ENCODE data around the gene UNC5C.

The UNC5C gene
- 0 reads per million in 3 experiments for total RNA-seq

- no peak for DNase-seq
Observed at GRCh38 chr4:95548738-95549245, at the start of gene UNC5C. Gene UNC5C (minus strand): TSS chr4:95548973.

DNA sequence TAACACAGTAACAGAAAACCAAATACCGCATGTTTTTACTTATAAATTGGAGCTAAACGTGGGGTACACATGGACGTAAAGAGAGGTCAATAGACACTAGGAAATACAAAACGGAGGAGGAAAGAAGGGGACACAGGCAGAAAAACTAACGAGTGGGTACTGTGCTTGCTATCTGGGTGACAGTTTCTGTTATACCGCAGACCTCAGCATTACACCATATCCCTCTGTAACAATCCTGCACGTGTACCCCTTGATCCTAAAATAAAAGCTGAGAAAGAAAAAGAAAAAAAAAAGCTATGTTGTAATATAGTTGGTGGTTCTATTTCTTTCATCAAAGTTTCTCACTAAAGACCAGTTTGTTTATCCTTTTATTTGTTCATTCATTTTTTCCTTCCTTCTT, 47.9 kb upstream of the UNC5C start:
- DNase-seq, result no peak

DNA sequence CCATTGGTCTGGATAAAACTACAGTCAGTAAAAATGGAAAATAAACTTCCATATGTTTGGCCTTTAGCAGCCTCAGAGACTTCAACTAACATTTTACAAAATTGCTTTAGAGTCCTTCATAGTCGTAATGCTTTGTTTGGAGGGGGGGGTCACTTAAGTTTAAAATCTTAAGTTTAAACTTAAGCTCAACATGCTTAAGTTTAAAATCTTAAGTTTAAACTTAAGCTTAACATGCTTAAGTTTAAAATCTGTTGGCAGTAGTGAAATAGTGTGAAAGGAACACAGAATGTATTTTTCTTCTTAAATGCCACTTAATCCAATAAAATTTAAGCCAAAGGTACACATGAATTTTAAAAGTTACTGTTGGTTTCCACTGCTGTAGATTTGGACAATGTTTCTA, 45.9 kb upstream of the UNC5C start:
- no peak for DNase-seq

DNA sequence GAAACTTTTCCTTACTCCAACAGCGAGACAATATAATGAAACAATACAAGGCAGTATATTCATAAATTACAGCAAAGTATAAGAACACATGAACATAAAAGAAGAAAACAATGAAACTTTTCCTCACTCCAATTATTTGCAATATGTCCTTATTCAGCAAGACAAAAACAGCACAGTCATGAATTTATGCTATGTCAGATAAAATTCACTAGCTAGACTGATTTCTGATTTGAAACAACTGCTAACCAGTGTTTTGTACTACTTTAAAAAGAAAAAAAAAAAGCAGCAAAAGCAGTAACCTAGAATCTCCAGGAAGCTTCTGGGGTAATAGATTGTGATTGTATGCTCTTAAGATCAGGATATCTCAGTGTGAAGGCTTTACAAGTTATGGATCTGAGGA, 45.2 kb upstream of the UNC5C start:
- DNase-seq, result no peak

- DNase-seq, result no peak
Observed at GRCh38 chr4:95591278-95591677, 42.5 kb upstream of the UNC5C start.

DNA sequence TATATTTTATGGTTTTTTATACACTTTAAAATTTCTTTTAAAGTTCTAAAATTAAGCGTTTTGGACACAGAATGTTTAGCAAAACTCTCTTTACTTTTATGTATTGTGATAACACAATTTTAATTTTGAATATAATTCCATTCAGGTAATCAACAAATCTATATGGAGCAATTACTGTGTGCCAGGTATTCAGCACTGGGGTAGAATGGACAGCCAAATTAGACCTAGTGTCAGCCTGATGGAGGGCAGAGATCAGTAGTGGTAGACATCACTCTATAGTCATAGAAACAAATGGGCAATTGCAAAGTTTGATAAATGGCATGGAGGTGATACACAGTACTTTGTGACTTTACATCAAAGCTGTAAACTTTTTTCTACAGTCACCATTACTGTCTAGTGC, 41.8 kb upstream of the UNC5C start:
- no peak for DNase-seq

DNA sequence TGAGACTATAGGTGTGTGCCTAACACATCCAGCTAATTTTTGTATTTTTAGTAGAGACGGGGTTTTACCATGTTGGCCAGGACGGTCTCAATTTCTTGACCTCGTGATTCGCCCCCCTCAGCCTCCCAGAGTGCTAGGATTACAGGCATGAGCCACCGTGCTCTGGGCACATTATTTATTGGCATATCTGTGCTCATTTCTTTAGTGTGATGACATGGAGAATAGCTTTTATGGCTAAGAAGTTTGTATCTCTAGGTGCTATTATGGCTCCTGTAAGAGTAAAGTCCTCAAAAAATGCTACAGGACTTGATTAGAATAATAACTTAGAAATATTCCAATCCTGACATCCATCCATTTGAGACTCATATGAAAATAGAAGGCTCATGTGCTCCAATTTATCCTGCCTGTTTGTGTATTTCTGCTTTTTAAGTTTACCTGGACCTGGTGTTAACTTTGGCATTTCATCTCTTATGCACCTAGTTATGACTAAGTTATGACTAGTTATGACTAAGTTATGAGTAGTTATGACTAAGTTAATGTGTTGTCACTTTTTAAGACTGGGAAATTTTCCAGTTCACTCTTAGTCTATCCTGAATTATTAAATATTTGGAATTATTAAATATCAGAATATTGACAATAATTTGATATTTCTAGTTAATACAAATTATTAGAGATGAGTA, 36.4 kb upstream of the UNC5C start:
- DNase-seq, result no peak

GRCh38 chr4:95580226-95580625, 31.5 kb upstream of the UNC5C start:
- DNase-seq, result no peak

DNA sequence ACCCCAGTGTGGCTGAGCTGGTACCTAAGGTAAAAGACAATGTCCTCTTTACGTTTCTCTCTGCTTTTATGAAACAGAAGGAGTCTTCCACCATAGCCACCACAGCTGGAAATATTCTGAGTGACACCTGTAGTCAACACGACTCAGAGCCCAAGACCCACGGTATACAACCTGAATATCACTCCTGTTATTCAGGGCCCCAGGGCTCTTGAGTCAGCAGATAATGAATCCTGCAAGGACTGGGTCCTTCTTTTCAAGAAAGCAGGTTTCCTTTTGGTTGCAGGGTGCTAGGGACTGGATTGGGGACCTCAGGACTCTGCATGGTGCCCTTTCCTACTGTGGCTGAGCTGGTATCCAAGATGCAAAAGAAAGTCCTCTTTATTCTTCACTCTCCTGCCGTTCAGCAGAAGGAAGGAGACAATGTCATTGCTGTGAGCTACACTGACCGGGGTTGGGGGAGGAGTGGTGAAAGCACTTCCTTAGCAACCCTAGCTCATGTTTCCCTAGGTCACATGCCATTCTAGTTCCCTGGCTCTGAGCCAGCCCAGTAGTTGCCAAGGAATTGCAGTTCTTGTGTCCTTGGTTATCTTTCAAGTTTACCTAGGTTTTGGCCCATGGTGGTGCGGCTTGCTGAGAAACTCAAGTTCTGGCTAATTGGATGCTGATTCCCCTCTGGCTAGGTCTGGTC, 23.7 kb upstream of the UNC5C start:
- DNase-seq, result no peak

DNA sequence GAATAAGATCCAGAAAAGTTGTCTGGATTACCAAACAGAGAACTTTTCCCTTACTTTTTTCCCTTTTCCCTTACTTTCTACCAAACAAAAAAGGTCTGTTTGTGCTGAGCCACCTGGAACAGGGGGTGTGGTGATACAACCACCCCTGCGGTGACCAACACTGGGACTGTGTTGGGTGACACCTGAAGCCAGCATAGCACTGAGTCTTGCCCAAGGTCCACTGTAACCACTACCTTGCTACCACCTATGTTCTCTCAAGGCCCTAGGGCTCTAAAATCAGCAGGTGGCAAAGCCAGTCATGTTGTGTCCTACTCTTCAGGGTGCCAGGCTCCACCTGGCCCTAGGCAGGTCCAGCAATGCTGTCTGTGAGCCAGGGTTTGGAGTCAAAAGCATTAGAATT, 22.8 kb upstream of the UNC5C start:
- no peak for DNase-seq

DNA sequence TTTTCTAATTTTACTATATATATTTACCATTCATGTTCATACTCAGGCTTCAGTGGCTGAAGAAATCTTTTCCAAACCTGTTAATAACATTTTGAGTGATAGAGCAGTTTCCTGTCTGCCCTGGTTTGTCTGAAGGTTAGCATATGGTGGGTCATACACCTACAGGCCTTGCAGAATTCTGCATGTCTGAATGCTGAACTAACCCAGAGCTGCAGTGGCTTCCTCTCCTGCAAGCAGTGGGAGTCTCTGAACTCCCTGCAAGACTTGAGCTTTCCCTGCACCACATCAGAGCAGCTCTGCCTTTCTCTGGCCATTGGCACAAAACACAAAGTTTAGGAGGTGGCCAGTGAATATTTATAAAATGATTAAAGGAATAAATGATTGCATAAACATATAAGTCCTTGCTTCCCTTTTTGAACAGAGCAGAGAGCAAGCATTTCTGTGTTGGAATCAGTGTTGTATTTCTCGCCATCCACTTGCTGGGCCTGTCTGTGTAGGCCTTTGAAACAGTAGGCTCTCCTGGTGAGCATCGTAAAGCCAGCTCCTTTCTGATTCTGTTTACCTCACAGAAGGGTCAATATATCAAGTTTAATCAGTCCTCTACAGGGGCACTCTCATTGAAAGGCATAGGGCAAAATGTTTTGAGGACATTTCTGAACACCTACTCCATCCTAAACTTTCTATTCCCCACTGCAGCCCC, 15.0 kb upstream of the UNC5C start:
- no peak for DNase-seq

GRCh38 chr4:95560774-95561173, 12.0 kb upstream of the UNC5C start:
- no peak for DNase-seq

- no peak for DNase-seq
Observed at GRCh38 chr4:95556207-95556859, 7.6 kb upstream of the UNC5C start.

DNA sequence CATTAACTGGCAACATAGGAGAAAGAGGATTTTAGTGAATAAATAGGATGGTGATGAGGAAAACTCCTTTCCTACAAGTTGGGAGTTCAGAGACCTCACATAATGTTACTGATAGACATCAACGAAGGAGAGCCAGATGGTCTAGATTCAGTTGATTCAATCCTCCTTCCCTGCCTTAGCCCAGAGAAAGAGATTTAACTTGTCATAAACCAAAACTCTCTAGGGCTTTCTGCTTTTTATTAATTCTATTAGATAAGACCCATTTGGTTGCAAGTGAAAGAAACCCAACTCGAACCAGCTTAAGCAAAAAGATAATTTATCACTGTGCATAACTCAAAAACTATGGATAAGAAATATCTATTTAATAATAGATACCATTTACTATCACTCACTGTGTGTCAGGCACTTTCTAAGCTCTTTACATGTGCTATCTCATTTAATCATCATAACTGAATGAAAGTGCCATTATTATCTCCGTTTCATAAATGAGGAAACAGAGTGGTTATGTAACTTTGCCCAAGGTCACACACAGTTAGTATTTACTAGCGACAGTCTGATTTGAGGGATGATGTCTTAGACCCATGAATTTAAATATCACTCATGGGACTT, 4.3 kb upstream of the UNC5C start:
- no peak for DNase-seq

DNA sequence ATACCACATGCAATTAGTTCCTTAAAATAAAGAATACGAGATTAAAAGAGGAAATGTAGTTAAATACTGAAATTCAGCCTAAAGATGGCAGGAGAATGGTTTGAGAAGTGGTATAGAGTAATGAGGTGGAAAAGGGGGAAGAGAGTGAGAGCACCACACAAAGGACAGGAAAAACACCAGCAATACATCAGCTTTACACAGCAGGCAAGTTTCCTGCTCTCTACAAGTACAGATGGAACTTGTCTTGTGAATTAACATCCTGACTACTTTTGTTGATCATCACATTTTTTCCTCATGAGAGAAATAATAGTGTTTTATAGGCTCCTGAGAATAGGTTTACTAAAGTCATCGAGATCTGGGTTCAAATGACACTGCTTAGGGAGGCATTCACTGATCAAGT, 2.9 kb upstream of the UNC5C start:
- DNase-seq, result no peak

DNA sequence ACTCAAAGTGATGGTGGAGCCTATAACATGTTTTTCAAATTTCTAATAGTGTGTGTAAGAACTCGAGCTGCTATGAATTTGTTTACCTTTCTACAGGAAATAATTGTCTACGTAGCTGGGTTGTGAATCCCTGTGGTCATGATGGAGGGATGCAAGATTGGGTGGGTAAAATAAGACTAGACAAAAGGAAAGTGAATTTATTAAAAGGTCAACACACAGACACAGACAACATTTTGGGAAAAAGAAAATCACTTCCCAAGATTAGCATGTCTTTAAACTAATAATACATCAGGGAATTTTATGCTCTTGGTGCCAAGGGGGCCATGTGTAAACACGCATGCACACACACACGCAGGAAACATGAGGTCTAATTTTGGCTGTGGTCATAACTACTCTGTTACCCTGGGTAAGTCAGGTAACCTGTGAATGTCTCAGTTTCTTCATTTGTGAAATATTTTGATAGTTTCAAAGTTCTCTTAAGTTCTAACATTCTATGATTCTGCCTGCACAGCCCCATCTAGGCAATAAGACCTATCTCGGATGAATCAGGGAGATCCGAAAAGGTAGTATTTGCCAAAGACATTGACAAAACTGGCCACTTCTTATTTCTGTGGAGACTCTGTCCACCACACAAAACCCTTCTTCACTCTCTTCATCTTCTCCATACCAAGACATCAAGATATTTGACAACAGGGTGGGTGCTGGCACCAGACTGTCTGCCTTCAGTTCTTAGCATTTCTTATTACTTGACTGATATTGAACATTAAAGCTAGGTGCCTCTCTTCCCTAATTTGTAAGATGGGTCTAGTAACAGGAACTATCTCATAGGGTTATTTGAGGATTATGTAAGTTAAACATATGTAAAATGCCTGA, 1.6 kb upstream of the UNC5C start:
- no peak for DNase-seq

GRCh38 chr4:95549246-95550114, 707 bp upstream of the UNC5C start:
- DNase-seq, result no peak

DNA sequence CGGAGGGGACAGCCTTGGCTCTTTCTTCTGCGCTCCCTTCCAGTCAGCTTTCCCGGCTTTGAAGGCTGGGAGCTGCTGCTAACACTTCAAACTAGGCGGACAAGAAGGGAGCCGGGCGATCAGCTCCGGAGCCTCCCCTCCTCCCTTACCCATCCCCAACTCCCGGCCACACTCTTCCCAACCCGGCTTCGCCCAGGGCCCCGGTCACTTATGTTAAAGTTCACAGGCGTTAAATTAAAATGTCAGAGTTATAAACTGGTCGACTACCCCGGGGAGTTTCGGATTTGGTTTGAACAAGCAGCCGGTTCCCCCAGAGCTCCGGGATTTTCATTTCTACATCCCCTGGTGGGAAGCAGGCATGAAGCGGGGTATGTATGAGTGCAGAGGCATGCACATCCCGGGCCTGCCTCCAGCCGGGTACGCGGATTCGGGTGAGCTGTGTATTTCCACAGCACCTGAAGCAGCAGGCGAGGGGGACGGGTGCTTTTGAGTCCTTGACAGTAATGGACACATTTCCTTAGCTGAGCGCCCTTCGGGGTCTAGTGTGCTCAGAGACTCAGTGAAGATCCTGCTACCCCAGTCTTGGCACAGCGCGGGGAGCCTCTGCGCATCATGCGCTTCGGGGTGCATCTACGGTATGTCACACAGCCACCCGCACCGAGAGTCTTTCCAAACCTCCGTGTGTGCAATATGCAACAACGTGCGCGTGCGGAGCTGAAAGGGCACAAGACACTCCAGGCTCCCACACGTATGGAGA, 880 bp downstream of the UNC5C start:
- DNase-seq, result no peak

GRCh38 chr4:95546866-95547714, 1.7 kb downstream of the UNC5C start:
- no peak for DNase-seq
